ENCODE measurements around the gene KRT75.

GRCh38 chr12:52413202-52413601, 21.0 kb downstream of the KRT75 start:
- TF ChIP-seq CTCF (optimal IDR thresholded peaks at IDR 0.05 in 1 of 3, IDR thresholded peaks at IDR 0.05 in 1 of 3, conservative IDR thresholded peaks at IDR 0.05 in 1 of 3; ENCODE audit: extremely low read depth in 1 of 3, insufficient read depth in 2 of 3, low read length in 3 of 3) (no peak), EZH2 (IDR thresholded peaks at IDR 0.05; ENCODE audit: low read length) (no peak)
